H1 (cell line): Measurements from ENCODE around the gene TOR4A. TPM values are rescaled to one million over a fixed set of nuclear protein-coding genes. Genes with fewer than 3 reads are reported as not detected.

Source experiments
- CTCF ChIA-PET: fragments of 300-600 bp; sonication (Branson Sonifier 250); formaldehyde crosslinking; loops from one replicate; lab custom pipeline; 2021; ENCODE audit not compliant: partially characterized antibody; lab: Charles Lee
- POLR2A ChIA-PET: fragments of 300-600 bp; sonication (Branson Sonifier 250); formaldehyde crosslinking; loops from one replicate; lab custom pipeline; 2021; ENCODE audit warnings: inconsistent platforms; ENCODE audit not compliant: partially characterized antibody; lab: Charles Lee
- DNase-seq, 2 experiments: peaks; one replicate each; pipeline versions ENCODE4 v3.0.0 to v3.0.0-alpha.2; 2010 to 2022; ENCODE audit warnings: low spot score in 2 of 2, low read depth in 1 of 2, mixed read lengths in 1 of 2
- FAIRE-seq: peaks from 2 replicates; lab custom pipeline; 2011; peaks lifted over from hg19 to GRCh38; lab: Jason Lieb, UNC
- H2AFZ ChIP-seq: 2 replicates; pipeline ENCODE4 v1.8.1; 2012; ENCODE audit warnings: low read length, inconsistent platforms
- H2AK5ac ChIP-seq: 2 replicates; pipeline ENCODE4 v1.6.1; 2013; ENCODE audit warnings: low read depth, low read length
- H2BK120ac ChIP-seq: replicated peaks from 2 replicates; pipeline ENCODE3; 2013; ENCODE audit warnings: low read depth, low read length, inconsistent platforms
- H2BK12ac ChIP-seq: 2 replicates; pipeline ENCODE4 v1.6.1; 2013; ENCODE audit warnings: low read depth, low read length
- H2BK15ac ChIP-seq: 2 replicates; pipeline ENCODE4 v1.6.1; 2013; ENCODE audit warnings: low read length
- H2BK20ac ChIP-seq: 2 replicates; pipeline ENCODE4 v1.6.1; 2013; ENCODE audit warnings: low read length
- H2BK5ac ChIP-seq: 2 replicates; pipeline ENCODE4 v1.6.1; 2013; ENCODE audit warnings: low read depth, low read length
- H3K14ac ChIP-seq: 2 replicates; pipeline ENCODE4 v1.6.1; 2013; ENCODE audit warnings: inconsistent platforms; ENCODE audit not compliant: insufficient read length
- H3K18ac ChIP-seq: 2 replicates; pipeline ENCODE4 v1.6.1; 2013; ENCODE audit warnings: low read length; ENCODE audit errors: extremely low read depth
- H3K23ac ChIP-seq: 2 replicates; pipeline ENCODE4 v1.6.1; 2013; ENCODE audit warnings: inconsistent platforms; ENCODE audit not compliant: insufficient read length
- H3K23me2 ChIP-seq: 2 replicates; pipeline ENCODE4 v1.6.1; 2013; ENCODE audit warnings: low read depth, low read length
- H3K27ac ChIP-seq: 2 replicates; pipeline ENCODE4 v1.6.1; 2011; ENCODE audit warnings: low read depth, low read length, inconsistent platforms
- H3K27me3 ChIP-seq, 4 experiments: replicated peaks in 1 of 4; 1 replicate in 1 of 4; 2 replicates in 3 of 4; pipeline versions ENCODE4 v1.6.1 to v1.8.1; 2011 to 2013; ENCODE audit warnings: low read length in 3 of 4, mild to moderate bottlenecking in 3 of 4, inconsistent platforms in 2 of 4, mixed read lengths in 2 of 4, moderate library complexity in 1 of 4; ENCODE audit not compliant: control insufficient read depth in 3 of 4, insufficient read depth in 3 of 4; ENCODE audit errors: extremely low read depth in 1 of 4
- H3K36me3 ChIP-seq, 4 experiments: 2 replicates each; pipeline versions ENCODE4 v1.6.1 to v1.8.1; 2011 to 2013; ENCODE audit warnings: mild to moderate bottlenecking in 4 of 4, low read length in 3 of 4, moderate library complexity in 2 of 4, control low read depth in 1 of 4, inconsistent platforms in 1 of 4; ENCODE audit not compliant: insufficient read depth in 4 of 4, control insufficient read depth in 2 of 4
- H3K4ac ChIP-seq: replicated peaks from 2 replicates; pipeline ENCODE3; 2013; ENCODE audit warnings: low read length, low read depth, mixed read lengths, inconsistent platforms; ENCODE audit not compliant: insufficient read length
- H3K4me1 ChIP-seq, 4 experiments: replicated peaks in 1 of 4; 1 replicate in 1 of 4; 2 replicates in 3 of 4; pipeline versions ENCODE4 v1.6.1 to v1.8.1; 2011 to 2013; ENCODE audit warnings: low read length in 3 of 4, inconsistent platforms in 2 of 4, mixed read lengths in 1 of 4; ENCODE audit not compliant: insufficient read depth in 4 of 4, control insufficient read depth in 3 of 4
- H3K4me2 ChIP-seq, 2 experiments: 2 replicates each; pipeline versions ENCODE4 v1.6.1 to v1.8.1; 2011 to 2013; ENCODE audit warnings: low read depth in 2 of 2, low read length in 2 of 2, control low read depth in 1 of 2, inconsistent platforms in 1 of 2, mild to moderate bottlenecking in 1 of 2; ENCODE audit not compliant: insufficient read depth in 1 of 2
- H3K4me3 ChIP-seq, 4 experiments: fragments of 200-600, 300-600 bp in 1 of 4; sonication (generic), shearing (Covaris generic), sonication (Bioruptor Twin) in 1 of 4; 2 replicates each; pipeline versions ENCODE4 v1.5.1 to v1.8.1; 2011 to 2016; ENCODE audit warnings: low read length in 4 of 4, low read depth in 3 of 4, control low read depth in 2 of 4, inconsistent platforms in 2 of 4, mild to moderate bottlenecking in 2 of 4, mixed read lengths in 1 of 4, moderate library complexity in 1 of 4; ENCODE audit not compliant: insufficient read depth in 2 of 4; ENCODE audit errors: extremely low read depth in 1 of 4
- H3K56ac ChIP-seq: replicated peaks from 2 replicates; pipeline ENCODE3; 2013; ENCODE audit warnings: low read depth, mild to moderate bottlenecking, mixed read lengths, low read length, inconsistent platforms; ENCODE audit not compliant: insufficient read length
- H3K79me1 ChIP-seq: 2 replicates; pipeline ENCODE4 v1.6.1; 2013; ENCODE audit warnings: low read depth, low read length, control low read depth
- H3K79me2 ChIP-seq, 2 experiments: 2 replicates each; pipeline versions ENCODE4 v1.6.1 to v1.8.1; 2012 to 2013; ENCODE audit warnings: low read length in 2 of 2, mild to moderate bottlenecking in 2 of 2, inconsistent platforms in 1 of 2; ENCODE audit not compliant: insufficient read depth in 2 of 2, control insufficient read depth in 1 of 2
- H3K9ac ChIP-seq, 4 experiments: replicated peaks in 1 of 4; 1 replicate in 1 of 4; 2 replicates in 3 of 4; pipeline versions ENCODE4 v1.6.1 to v1.8.1; 2011 to 2013; ENCODE audit warnings: low read depth in 3 of 4, low read length in 3 of 4, control low read depth in 2 of 4, mild to moderate bottlenecking in 2 of 4, moderate library complexity in 2 of 4, inconsistent platforms in 1 of 4; ENCODE audit errors: extremely low read depth in 1 of 4
- H3K9me3 ChIP-seq, 2 experiments: 2 replicates each; pipeline versions ENCODE4 v1.6.1 to v1.8.1; 2012 to 2013; ENCODE audit warnings: mild to moderate bottlenecking in 2 of 2, moderate library complexity in 2 of 2, control low read depth in 1 of 2, inconsistent platforms in 1 of 2, low read depth in 1 of 2, low read length in 1 of 2, mixed read lengths in 1 of 2; ENCODE audit not compliant: insufficient read depth in 2 of 2
- H4K20me1 ChIP-seq, 2 experiments: replicated peaks in 1 of 2; 2 replicates each; pipeline versions ENCODE3 to v1.8.1; 2011 to 2013; ENCODE audit warnings: inconsistent platforms in 2 of 2, low read length in 2 of 2, mild to moderate bottlenecking in 1 of 2; ENCODE audit not compliant: insufficient read depth in 2 of 2, control insufficient read depth in 1 of 2
- H4K5ac ChIP-seq: 2 replicates; pipeline ENCODE4 v1.6.1; 2013; ENCODE audit warnings: low read length, low read depth, mixed read lengths, inconsistent platforms; ENCODE audit not compliant: insufficient read length
- H4K8ac ChIP-seq: 2 replicates; pipeline ENCODE4 v1.8.0; 2013; ENCODE audit warnings: mild to moderate bottlenecking, moderate library complexity, low read length, inconsistent platforms; ENCODE audit not compliant: insufficient read depth; ENCODE audit errors: extremely low read depth
- H4K91ac ChIP-seq: replicated peaks from 2 replicates; pipeline ENCODE3; 2013; ENCODE audit warnings: low read length, mixed read lengths, inconsistent platforms; ENCODE audit not compliant: insufficient read length
- JUN ChIP-seq: IDR thresholded peaks from 2 replicates; pipeline ENCODE4 v1.6.1; 2011; ENCODE audit warnings: low read depth, mild to moderate bottlenecking, improper control_type of control experiment, low read length
- JUND ChIP-seq: IDR thresholded peaks from 2 replicates; pipeline ENCODE4 v1.6.1; 2011; ENCODE audit warnings: mild to moderate bottlenecking, improper control_type of control experiment, low read length
- RNF2 ChIP-seq: fragments of 200-900, 300-1000 bp; sonication (generic); IDR thresholded peaks from 2 replicates; pipeline ENCODE4 v1.7.1; 2016; ENCODE audit warnings: borderline replicate concordance, low read depth, mild to moderate bottlenecking, antibody characterized with exemption, low read length; ENCODE audit not compliant: poor library complexity, severe bottlenecking; ENCODE audit errors: missing control alignments
- WGBS, 2 experiments: shearing (Covaris generic) in 1 of 2; methylation state at CpG; one replicate each; pipeline versions ENCODE4 v1.1.6 to v1.1.7; 2013 to 2015; ENCODE audit warnings: low lambda C conversion rate in 2 of 2, mixed read lengths in 2 of 2, inconsistent platforms in 1 of 2, low coverage in 1 of 2, missing lambda C conversion rate in 1 of 2; ENCODE audit not compliant: insufficient replicate concordance in 2 of 2, insufficient coverage in 1 of 2, insufficient read length in 1 of 2; ENCODE audit errors: extremely low coverage in 1 of 2, missing lambda C conversion rate in 1 of 2; 5-methylcytosine and 5-hydroxymethylcytosine counted together
- polyA plus RNA-seq, 7 experiments: library from polyadenylated mRNA; depleted of rRNA in 3 of 7; stranded (reverse) in 5 of 7; unstranded in 2 of 7; fragments of >200 nt in 5 of 7; fragments of 200-250 nt in 2 of 7; gene quantifications; 1 replicate in 5 of 7; 2 replicates in 1 of 7; 4 replicates in 1 of 7; pipeline versions ENCODE4 v1.2.1 to v1.2.3, GENCODE V29; 2011 to 2013; ENCODE audit warnings: missing spikeins in 2 of 7, mixed read lengths in 2 of 7
- total RNA-seq: library from RNA; stranded (reverse); fragmentation: NEBNext Ultra II Directional; extraction: Animal tissue kit (Norgen Biotek cat#: 25700); gene quantifications from 2 replicates; pipeline ENCODE4 v1.2.1, GENCODE V29; 2021

The TOR4A gene
- total and polyA plus RNA-seq, 2 of the 8 experiments (the other 6 are each of a cell fraction or from before 2014, with no cell fraction given) = 8.4 to 9.3 TPM

- TF ChIP-seq RNF2 = no peak
- no peak for TF ChIP-seq JUN
- no peak for TF ChIP-seq JUND
- Histone ChIP-seq H3K4me1 (peaks cover 0 to 44% (median 35%) of the 10 kb centered on the region in 4 experiments; a peak in 6 of 7 replicates), H2BK120ac (no peak overlapping the region), H3K9ac (no peak overlapping the region), H3K79me2 (peaks cover 0 to 3% of the 10 kb centered on the region in 2 experiments; a peak in 1 of 4 replicates), H3K36me3 (no peaks in the 10 kb centered on the region), H3K56ac (no peak overlapping the region), H3K79me1 (peaks cover 3% of the 10 kb centered on the region), H3K27ac (no peak overlapping the region), H3K4me3 (no peak overlapping the region), H2BK15ac (no peak overlapping the region), H4K8ac (peak overlapping the region; percentile 69; the same call in 1 of the 2 replicates), H4K5ac (no peak overlapping the region), H3K27me3 (peaks cover 0 to 16% (median 7%) of the 10 kb centered on the region in 4 experiments; a peak in 5 of 7 replicates), H3K14ac (no peak overlapping the region), H3K4me2 (no peak overlapping the region), H2BK12ac (peak overlapping the region; percentile 97; the same call in 1 of the 2 replicates), H2AFZ (no peak overlapping the region), H3K23ac (no peak overlapping the region), H3K23me2 (peaks cover 11% of the 10 kb centered on the region), H3K18ac (no peak overlapping the region; the same call in 1 of the 2 replicates), H2BK5ac (peak overlapping the region; percentile 91; the same call in 1 of the 2 replicates), H3K9me3 (no peaks in the 10 kb centered on the region), H2AK5ac (peak overlapping the region; percentile 90; the same call in 1 of the 2 replicates), H3K4ac (no peak overlapping the region), H4K20me1 (peaks cover 0 to 3% of the 10 kb centered on the region in 2 experiments), H4K91ac (no peak overlapping the region), H2BK20ac (peak overlapping the region; percentile 72; the same call in 1 of the 2 replicates)
- CTCF ChIA-PET = interaction anchor here (1.0 kb wide), 1 partner anchor 59 kb away, joined by 3 read pairs; a partner anchor contains a TSS
- FAIRE-seq (no peak), DNase-seq (no peak)
- WGBS, 2 experiments = 84% methylated on average over 5 of the region's 8 CpGs; no CpG with 5 or more reads in 1 of the 2 experiments
- POLR2A ChIA-PET = interaction anchor here (1.1 kb wide), 2 partner anchors 10 to 13 kb away, joined by 3 read pairs; no protein-coding TSS in a partner anchor
Observed at GRCh38 chr9:137305798-137306065, 28.2 kb downstream of the TOR4A start.
